NK-92 (cell line): ENCODE measurements around the gene DNAJB8.

Experiments used
- DNase-seq: peaks from one replicate; lab custom pipeline; 2025; ENCODE audit not compliant: unreplicated experiment; lab: John Stamatoyannopoulos, UW

The DNAJB8 gene

DNA sequence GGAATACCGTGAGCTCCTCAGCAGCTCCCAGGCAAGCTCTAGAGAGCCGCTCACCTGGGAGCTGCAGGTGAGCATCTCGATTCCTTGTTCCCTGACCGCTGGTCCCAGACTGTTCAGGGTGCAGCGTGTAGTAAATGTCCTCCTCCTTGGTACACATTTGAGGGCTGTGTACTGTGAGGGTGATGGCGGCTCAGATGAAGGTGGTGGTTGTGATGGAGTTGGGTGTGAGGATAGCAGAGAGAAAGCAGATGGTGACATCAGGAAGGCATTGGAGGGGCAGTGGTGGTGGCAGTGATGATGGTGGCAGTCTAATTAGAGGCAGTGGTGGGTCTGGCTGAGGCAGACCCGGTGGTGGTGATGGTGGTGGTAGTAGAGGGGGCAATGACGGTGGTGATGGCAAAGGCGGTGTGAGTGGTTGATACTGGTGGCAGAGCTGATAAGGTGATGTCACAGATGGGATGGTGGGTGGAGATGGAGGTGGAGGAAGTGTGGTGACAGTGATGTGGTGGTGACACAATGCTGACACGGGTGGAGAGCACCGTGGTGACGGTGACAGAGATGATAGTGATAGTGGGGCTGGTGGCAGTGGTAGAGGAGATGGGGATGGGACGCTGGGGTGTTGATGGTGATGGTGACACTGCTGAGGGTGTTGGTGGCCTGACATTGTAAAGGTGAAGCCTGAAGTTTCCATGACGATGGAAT is at the start of gene DNAJB8:
DNAJB8 (minus strand) TSS at position 51 of the 702 bp plus-strand sequence. CDS start 3,645 bp downstream, outside the sequence.
- no peak for DNase-seq

DNA sequence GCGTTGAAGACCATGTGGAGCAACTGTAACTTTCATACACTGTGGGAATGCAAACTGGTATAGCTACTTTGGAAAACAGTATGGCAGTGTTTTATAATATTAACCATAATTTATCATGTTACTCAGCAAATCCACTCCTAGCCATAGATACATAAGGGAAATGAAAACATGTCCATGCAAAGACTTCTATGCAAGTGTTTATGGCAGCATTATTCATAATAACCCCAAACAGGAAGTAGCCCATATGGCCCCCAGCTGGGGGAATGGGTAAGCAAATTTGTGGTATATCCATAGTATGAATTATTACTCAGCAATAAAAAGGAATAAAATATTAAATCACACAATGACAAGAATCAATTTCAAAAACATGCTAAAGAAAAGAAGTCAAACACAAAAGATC is 49.3 kb upstream of the DNAJB8 start:
- DNase-seq: no peak

DNA sequence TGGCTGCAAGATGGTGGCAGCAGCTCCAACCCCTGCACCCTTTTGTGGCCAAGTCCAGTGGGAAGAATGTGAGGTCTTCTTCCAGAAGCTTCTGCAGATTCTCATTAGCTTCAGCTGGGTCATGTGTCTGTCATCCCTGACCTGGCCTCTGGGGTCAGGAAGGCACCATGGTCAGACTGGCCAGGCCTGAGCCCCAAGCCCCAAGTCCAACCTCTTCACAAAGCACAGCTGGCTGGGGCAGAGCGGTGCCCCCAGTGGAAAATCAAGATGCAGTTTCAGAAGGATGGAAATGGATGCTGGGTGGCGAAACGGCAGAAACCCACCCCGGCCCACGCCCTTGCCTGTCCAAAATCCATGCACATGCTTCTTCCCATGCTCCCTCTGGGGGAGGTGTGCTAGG is 42.2 kb upstream of the DNAJB8 start:
- no peak for DNase-seq

DNA sequence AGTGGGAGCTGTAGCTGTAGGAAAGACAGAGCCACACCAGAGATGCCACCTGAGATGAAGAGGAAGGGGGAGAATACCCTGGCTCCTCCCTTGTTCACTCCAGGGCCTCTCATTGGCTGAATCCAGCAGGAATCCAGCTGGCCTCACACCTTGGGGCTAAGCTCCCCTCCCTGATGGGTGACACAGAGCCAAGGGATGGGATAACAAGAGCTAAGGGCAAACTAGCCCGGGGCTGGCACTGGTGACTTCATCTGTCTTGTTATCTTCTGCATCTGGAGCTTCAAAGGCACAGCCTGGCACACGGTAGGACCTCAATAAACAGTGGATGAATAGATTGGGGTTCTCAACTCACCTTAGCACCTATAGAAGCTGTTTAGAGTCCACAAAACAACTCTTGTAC is 40.1 kb upstream of the DNAJB8 start:
- no peak for DNase-seq

DNA sequence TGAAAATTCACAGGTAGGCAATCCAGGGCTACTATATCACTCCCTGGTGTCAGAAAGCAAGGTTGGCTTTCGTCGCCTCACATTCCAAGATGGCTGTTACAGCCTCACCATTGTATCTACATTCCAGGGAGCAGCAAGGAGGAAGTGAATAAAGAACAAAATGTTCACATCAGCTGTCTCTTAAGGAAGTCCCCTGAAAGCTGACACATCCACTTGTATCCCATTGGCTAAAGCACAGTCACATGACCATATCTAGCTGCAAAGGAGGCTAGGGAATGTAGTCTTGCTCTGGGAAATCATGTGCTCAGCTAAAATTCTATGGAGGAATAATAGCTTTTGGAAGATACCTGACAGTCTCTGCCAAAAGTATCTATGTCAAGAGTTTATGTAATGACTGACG is 39.1 kb upstream of the DNAJB8 start:
- no peak for DNase-seq

DNA sequence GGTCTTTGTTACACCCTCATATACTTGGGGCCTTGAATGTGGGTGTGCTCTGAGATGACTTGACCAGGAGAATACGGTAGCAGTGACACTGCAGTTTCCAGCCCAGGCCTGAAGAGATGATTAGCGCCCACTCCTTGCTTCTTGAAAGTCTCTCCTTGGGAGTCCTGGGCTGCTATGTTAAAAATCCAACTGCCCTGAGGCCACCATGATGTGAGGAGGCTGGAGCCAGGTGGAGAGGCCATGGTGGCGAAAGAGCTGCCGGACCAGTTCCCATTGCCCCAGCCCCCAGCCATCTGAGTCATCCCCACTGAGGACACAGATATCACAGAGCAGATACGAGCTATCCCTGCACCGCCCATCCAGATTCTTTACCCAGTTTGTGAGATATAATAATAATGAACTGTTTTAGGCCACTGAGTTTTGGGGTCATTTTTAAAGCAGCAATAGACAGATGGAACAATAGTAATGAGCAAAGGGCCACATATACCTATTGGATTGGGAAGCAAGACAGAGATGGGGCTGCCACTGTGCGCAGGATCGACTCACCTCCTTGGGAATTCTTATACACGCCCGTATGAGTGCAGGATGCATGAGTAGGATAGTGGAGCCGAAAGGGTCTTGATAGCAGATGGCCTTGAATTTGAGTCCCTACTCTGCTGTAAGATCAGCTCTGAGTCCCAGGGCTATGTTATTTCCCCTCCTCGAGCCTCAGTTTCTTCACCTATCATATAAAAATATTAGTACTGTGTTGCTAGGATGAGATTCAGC is 38.5 kb upstream of the DNAJB8 start:
- no peak for DNase-seq

DNA sequence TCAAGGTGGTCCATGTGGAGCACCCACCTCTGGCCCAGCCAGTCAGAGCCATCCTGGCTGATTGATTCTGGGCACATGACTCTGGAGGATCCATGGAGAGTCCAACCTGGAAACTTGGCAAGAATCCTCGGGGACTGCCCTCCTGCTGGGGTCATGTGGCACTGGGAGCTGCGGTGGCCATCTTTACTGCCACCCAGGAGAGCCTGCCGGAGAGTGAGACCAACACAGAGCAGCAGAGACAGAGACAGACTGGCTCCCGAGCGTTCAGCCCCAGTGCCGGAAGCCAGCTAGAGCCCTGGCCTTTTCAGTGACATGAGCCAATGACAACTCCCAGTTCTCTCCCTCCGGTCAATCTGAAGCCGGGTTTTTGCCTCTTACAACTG is 37.8 kb upstream of the DNAJB8 start:
- no peak for DNase-seq

DNA sequence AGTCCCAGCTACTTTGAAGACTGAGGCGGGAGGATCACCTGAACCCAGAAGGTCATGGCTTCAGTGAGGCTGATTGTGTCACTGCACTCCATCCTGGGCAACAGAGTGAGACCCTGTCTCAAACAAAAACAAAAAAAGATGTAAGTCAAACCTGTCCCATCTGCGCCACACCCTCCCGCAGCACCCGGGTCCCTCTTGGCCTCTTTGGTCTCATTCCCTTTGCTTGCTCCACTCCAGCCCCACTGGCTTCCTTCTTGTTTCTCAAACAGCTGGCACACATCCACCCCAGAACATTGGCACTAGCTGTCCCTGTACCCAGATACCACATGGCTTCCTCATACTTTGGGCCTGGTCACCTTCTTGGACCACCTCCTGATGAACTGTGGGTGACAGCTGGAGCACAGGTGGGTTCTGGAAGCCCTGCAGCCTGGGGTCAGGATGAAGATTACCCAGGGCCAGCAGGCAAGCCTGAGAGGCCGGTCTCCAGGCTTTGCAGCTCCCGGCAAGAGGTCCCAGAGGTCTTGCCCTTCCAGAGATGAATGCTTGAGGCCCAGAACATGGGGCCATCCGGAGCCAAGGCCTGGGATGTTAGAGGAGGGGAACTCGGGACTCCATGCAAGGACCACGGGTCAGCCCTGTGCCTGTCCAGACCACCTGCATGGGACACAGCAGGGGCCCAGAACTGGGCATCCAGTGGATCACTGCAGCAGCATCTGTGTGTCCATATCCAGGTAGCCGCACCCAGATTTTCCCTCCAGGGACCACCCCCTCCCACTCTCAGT is 37.3 kb upstream of the DNAJB8 start:
- no peak for DNase-seq

DNA sequence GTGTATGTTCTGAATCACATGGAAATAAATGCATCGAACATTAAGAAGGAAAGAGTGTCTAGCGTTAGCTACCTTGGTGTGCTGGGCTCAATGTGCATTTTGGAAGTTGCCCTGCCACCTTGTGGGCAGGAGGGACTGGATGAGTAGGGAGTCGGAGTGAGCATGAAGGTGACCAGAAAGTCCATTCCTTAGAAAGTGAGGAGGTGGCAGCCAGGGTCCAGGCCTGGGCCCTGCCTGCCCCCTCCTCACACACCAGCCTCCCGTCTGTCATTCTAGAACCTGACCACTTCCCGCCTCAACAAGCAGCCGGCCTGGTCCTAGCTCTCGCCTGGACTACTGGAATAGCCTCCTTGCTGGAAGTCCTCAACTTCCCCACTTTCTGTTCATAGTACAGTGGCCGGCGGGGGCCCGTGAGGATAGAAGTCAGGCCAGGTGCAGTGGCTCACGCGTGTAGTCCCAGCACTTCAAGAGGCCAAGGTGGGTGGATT is 36.5 kb upstream of the DNAJB8 start:
- DNase-seq: no peak

DNA sequence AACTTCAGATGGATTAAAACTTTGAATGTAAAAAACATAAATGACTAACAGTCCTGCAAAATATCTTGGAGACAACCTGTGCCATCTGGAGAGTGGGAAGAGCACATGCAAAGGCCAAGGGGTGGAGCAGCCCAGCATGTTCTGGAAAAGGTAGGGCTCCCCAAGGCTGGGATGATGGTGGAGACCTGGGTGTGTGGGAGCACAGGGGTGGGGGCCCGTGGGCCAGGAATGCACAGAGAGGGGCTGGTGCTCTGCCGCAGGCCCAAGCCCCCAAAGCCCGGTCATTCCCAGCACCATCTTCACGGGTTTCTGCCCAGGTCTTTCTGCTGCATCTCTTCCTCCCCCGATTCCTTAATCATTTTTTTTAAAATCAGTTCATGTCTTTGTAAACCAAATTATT is 36.0 kb upstream of the DNAJB8 start:
- DNase-seq: no peak

DNA sequence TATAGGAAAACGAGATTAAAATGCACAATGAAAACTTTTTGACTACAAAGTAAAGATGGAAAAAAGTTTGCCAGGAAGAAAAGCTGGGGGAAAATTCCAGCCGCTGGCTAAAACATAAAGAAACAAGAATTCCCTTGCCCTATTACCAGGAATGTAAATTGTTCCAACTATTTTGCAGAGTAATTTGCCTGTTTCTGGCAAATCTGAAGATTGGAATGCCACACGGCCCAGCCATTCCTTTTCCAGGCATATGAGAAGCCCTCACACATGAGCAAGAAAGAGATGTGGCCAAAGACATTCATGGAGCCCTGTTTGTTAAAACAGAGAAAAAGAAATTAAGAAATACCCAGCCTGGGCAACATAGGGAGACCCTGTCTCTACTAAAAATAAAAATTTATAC is 34.7 kb upstream of the DNAJB8 start:
- DNase-seq: no peak

DNA sequence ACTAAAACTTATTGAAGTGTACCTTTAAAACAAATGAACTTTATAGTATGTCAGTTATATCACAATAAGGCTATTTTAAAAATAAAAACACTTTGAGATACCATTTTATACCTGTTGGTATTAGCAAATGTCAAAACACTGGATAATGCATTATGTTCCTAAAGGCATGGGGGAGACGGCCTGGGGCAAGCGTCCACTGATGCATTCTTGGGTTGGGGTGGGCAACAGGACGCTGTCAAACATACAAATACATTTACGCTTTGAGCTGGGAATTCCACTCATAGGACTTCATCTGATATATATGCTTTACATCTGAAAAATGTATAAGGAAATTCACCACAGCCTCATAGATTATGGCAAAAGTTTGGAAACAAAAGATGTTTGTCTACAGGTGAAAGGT is 33.9 kb upstream of the DNAJB8 start:
- DNase-seq: no peak

DNA sequence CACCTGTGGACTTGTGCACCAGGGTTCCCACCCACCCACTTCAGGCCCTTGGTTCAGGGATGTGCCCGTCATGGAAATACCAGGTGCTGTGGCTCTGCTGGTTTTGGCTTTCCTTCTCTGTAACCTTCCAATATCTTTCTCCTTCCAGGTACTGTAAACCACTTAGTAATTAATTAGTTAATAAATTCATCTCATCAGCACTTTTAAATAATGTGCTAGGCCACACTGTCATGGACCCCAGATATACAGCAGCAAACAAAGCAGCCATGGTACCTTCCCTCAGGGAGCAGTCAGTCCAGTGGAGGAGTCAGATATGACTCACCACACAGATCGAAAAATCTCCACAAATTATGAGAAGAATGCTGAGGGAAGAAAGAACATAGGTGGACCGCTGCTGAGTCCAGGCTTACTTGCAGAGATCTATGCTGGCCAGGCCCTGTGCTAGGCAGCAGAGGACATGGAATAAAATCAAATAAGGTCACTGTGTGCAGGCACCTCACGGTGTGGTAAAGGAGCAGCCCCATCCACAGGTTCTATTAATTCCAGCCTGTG is 33.1 kb upstream of the DNAJB8 start:
- no peak for DNase-seq

DNA sequence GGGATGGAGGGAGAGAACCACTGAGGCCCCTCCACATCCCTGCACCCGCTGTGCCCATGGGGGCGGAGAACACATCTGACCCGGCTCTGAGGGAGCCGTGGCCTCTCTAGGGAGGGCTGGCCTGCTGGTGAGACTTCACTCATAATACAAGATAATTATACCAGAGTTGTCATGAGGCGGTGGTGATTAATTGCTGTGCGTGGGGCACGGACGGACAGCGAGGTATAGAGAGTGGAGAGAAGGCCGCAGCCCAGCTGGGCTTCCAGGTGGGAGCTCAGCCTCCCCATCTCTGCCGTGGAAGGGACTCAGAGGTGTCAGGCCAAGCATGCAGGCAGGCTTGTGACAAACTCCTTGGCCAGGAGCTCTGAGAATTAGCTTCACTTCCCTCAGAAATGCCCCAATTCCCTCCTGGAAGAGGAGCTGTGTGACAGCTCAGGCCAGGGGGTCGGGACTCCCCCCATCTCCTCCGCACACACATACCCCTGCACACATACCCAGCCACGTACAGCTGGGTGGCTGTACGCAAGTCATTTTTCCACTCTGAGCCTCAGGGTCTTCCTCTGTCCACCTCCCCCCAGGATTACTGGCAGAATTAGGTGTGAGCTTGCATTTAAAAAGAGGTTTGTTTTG is 32.3 kb upstream of the DNAJB8 start:
- DNase-seq: no peak

DNA sequence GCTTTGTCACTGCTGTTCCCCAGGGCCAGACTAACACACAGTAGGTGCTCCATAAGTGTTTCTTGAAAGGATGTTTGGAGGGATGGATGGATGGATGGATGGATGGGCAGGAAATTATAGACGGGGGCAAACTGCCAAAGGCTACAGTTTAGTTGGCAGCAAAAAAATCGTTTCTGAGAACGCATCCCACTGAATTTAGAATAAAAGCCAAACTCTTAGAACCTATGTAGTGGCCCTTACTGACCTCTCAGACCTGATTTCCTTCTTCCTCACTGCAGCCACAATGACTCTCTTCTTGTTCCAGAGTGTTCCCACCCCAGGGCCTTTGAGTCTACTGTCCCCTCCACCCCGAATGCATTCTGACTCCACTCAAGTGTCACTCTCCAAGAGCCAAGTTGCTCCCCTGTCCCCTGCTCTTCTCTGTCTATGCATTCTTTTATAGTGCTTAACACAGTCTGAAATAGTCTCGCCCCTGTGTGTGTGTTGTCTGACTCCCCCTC is 31.5 kb upstream of the DNAJB8 start:
- DNase-seq: no peak

DNA sequence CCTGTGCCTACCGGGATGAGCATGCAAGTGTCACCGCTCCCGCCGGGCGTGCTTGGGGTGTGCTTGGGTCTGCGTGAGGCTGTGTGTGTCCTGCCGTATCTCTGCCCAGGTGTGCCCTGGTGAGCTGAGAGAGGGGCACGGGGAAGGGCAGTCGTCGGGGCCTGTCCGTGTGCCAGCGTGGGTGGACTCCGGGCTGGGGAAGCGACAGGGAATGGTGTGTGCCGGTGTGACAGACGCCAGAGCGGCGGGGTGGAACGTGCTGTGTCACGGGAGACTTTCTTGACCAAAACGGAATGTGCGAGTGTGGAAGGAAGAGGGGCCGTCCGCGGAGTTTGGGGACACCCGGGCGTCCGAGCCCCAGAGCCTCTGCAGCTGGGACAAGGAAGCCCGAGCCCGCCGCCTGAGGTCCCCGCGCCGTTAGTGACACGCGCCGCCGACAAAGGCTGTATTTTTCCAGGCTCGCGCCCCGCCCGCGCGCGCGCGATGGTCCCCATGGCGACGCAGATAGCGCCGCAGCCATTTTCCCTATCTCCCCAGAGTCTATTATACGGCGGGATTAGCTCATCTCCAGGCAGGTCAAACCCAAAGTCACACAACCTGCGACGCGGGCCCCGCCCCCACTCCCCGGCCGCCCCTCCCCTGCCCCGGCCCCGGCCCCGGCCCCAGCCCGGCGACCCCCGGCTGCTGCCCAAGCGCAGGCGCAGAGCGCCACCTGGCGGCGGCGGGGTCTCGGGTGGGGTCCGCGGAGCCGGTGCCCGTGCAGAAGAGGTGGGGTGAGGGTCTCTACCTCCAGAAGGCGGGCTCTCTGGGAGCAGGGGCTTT is 30.8 kb upstream of the DNAJB8 start:
- DNase-seq: no peak

DNA sequence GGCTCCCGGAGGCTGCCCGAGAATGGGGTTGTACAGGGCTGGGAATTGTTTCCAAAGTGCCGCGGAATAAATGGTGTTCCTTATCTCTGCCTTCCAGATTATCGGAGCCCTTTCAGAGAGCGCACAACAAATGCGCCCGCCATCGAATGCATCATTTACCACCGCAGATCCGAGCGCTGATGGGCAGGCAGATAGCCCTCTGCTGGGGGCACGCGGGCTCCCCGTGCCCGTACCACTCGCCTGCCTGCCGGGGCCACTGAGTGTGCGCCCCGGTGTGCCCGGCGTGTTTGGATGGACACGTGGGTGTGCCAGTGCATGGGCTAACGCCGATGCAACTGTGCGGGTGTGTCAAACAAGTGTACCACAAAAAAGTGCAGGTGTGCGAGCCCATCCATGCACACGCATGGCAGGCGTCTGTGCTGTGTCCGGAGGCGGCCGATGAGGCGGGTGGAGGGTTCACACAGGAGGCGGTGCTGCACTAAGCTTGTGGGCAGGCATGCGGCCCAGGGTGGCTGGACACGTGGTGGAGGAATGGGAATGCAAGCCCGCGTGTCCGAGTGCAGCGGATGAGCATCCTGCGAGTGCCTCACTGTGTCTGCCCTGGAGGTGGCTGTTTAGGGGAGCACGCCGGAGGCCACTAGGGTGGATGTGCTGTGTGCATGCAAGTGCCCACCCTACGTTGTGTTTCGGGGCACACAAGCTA is 30.1 kb upstream of the DNAJB8 start:
- no peak for DNase-seq

DNA sequence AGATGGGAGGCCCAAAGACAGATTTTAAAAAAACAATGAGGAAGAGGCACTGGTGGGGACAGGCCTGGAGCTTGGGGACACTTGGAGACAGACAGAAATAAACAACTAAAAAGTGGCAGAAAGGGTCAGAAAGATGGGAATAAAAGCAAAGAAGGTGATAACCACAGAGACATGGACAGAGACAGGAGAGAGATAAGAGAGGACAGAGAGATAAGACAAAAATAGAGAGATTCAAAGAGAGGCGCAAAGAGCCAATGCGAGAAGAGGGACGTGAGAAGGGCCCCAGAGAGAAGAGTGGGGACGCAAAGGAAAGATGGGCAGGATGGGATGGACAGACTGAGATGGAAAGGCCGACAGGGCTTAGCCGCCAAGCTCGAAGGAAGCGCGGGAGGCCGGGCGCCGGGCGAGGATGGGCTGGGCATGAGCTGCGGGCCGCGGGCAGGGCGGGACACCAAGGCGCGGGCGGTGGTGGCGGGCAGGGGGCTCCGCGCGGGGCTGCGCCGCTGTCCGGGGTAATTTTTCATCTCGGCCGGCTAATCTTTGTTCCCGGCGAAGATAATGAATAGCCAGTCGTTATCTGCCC is 29.4 kb upstream of the DNAJB8 start:
- DNase-seq: no peak

DNA sequence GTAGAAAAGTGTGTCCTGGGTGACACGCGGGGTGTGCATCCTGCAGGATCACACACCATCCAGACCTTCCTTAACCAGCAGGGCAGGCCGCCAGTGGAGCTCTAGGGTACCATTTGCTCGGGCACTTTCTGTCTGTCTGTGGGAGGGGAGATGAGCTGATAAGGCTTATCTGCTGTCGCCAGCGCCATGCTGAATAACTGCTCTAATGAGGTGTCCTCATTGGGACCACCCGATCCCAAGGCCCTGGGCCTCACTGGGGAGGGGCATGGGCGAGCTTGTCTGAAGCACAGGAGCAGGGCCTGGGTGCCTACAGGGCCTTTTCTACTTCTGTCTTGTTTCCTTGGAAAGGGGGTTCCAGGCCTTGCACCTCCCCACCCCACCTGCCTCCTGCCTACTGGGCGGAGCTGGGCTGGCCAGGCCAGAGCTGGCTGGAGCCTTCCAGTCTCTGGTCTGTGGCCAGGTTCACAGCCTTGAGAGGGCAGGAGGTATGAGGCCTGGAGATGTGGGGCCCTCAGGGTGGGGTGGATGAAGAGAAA is 28.8 kb upstream of the DNAJB8 start:
- DNase-seq: no peak
